A549 (cell line): ENCODE measurements around the gene CTXN2. TPM values are rescaled to one million over a fixed set of nuclear protein-coding genes. Genes with fewer than 3 reads are reported as not detected.

Source experiments
- ATAC-seq, 2 experiments: fragments of 200-7000 bp in 1 of 2; fragments of >200 bp in 1 of 2; cut with Nextera tagmentation in 1 of 2; cut with Tn5 transposase in 1 of 2; 3 replicates each; pipeline versions ENCODE4 v1.8.0 to v1.9.1; 2018 to 2020; ENCODE audit warnings: mild to moderate bottlenecking in 1 of 2, moderate library complexity in 1 of 2
- CTCF ChIA-PET: fragments of 300-600 bp; sonication (Branson Sonifier 250); formaldehyde crosslinking; extraction: SDS; loops from one replicate; lab custom pipeline; 2021; ENCODE audit warnings: antibody characterized with exemption, inconsistent platforms; lab: Yijun Ruan, JAX
- POLR2A ChIA-PET: fragments of 350-600 bp; formaldehyde crosslinking; extraction: SDS; loops from one replicate; lab custom pipeline; 2021; ENCODE audit warnings: antibody characterized with exemption, inconsistent platforms; lab: Yijun Ruan, JAX
- DNase-seq, 2 experiments: peaks; one replicate each; pipeline versions ENCODE4 v3.0.0 to v3.0.0-alpha.2; 2011 to 2016; ENCODE audit warnings: low read depth in 1 of 2, low spot score in 1 of 2
- FAIRE-seq: peaks from 2 replicates; lab custom pipeline; 2011; peaks lifted over from hg19 to GRCh38; lab: Jason Lieb, UNC
- H3K27ac ChIP-seq, 2 experiments: fragments of >200 bp; sonication (Bioruptor Twin); formaldehyde crosslinking; 3 replicates each; pipeline ENCODE4 v1.5.1; 2016 to 2017
- H3K4me1 ChIP-seq: fragments of >200 bp; sonication (Bioruptor Twin); formaldehyde crosslinking; 3 replicates; pipeline ENCODE4 v1.6.1; 2016
- H3K4me2 ChIP-seq: fragments of >200 bp; sonication (Bioruptor Twin); formaldehyde crosslinking; 3 replicates; pipeline ENCODE4 v1.6.1; 2016
- H3K4me3 ChIP-seq: fragments of >200 bp; sonication (Bioruptor Twin); formaldehyde crosslinking; 3 replicates; pipeline ENCODE4 v1.5.1; 2016
- H3K9me3 ChIP-seq: fragments of >200 bp; sonication (Bioruptor Twin); formaldehyde crosslinking; 3 replicates; pipeline ENCODE4 v1.6.1; 2016
- ATOH8 ChIP-seq: fragments of 250-450 bp; sonication (Bioruptor Pico); IDR thresholded peaks from 2 replicates; pipeline ENCODE4 v1.5.0; 2020; ENCODE audit warnings: low read depth, mild to moderate bottlenecking, moderate library complexity
- BCL3 ChIP-seq: fragments of >200 bp; sonication (Bioruptor Twin); formaldehyde crosslinking; IDR thresholded peaks from 3 replicates; pipeline ENCODE4 v1.6.1; 2016
- CBX2 ChIP-seq: fragments of 200-600 bp; sonication (generic); IDR thresholded peaks from 2 replicates; pipeline ENCODE4 v1.6.1; 2016; ENCODE audit warnings: low read depth, mild to moderate bottlenecking, borderline replicate concordance
- CBX8 ChIP-seq: fragments of 200-600 bp; sonication (generic); IDR thresholded peaks from 2 replicates; pipeline ENCODE4 v1.6.1; 2016
- CHD2 ChIP-seq: fragments of 150-350 bp; IDR thresholded peaks from 2 replicates; pipeline ENCODE4 v1.6.1; 2014; ENCODE audit warnings: low read length; ENCODE audit not compliant: partially characterized antibody
- CHD4 ChIP-seq: fragments of 200-600 bp; sonication (generic); IDR thresholded peaks from 2 replicates; pipeline ENCODE4 v1.6.1; 2016; ENCODE audit warnings: antibody characterized with exemption, mild to moderate bottlenecking, borderline replicate concordance
- E2F6 ChIP-seq: IDR thresholded peaks from 2 replicates; pipeline ENCODE4 v1.6.1; 2012; ENCODE audit warnings: low read depth, borderline replicate concordance
- EP300 ChIP-seq, 2 experiments: fragments of >200 bp; sonication (Bioruptor Twin); formaldehyde crosslinking; IDR thresholded peaks; 2 replicates in 1 of 2; 3 replicates in 1 of 2; pipeline ENCODE4 v1.6.1; 2016 to 2017
- HDAC2 ChIP-seq: fragments of 200-600 bp; sonication (generic); IDR thresholded peaks from 2 replicates; pipeline ENCODE4 v1.6.1; 2016
- JUNB ChIP-seq: fragments of >200 bp; sonication (Bioruptor Twin); formaldehyde crosslinking; IDR thresholded peaks from 2 replicates; pipeline ENCODE4 v1.6.1; 2016
- MAFK ChIP-seq: fragments of 450-650 bp; IDR thresholded peaks from 2 replicates; pipeline ENCODE4 v1.6.1; 2014; ENCODE audit not compliant: partially characterized antibody
- NPAS2 ChIP-seq: fragments of 250-450 bp; sonication (Bioruptor Pico); IDR thresholded peaks from 2 replicates; pipeline ENCODE4 v1.8.0; 2022; ENCODE audit warnings: mild to moderate bottlenecking, moderate library complexity, borderline replicate concordance
- NR3C1 ChIP-seq: fragments of >200 bp; sonication (Bioruptor Twin); formaldehyde crosslinking; IDR thresholded peaks from 3 replicates; pipeline ENCODE4 v1.6.1; 2017
- POLR2A ChIP-seq: IDR thresholded peaks from 2 replicates; pipeline ENCODE4 v1.6.1; 2012; ENCODE audit warnings: mild to moderate bottlenecking, low read length
- POLR2AphosphoS2 ChIP-seq: conservative IDR thresholded peaks from 2 replicates; pipeline ENCODE4 v1.6.1; 2012; ENCODE audit warnings: low read length, improper control_type of control experiment, inconsistent platforms
- RAD21 ChIP-seq, 2 experiments: fragments of >200 bp in 1 of 2; sonication (Bioruptor Twin) in 1 of 2; formaldehyde crosslinking in 1 of 2; IDR thresholded peaks in 1 of 2; conservative IDR thresholded peaks in 1 of 2; 2 replicates in 1 of 2; 3 replicates in 1 of 2; pipeline ENCODE4 v1.6.1; 2012 to 2018; ENCODE audit warnings: inconsistent platforms in 1 of 2
- RCOR1 ChIP-seq: fragments of 150-350 bp; IDR thresholded peaks from 2 replicates; pipeline ENCODE4 v1.6.1; 2014; ENCODE audit warnings: antibody characterized with exemption, low read length, low read depth
- RFX5 ChIP-seq: fragments of 450-650 bp; IDR thresholded peaks from 2 replicates; pipeline ENCODE4 v1.7.1; 2014; ENCODE audit warnings: antibody characterized with exemption, mild to moderate bottlenecking, moderate library complexity
- RNF2 ChIP-seq: fragments of 200-600 bp; sonication (generic); IDR thresholded peaks from 2 replicates; pipeline ENCODE4 v1.6.1; 2016; ENCODE audit warnings: low read depth, mild to moderate bottlenecking, antibody characterized with exemption, moderate library complexity, borderline replicate concordance
- SMC3 ChIP-seq: fragments of >200 bp; sonication (Bioruptor Twin); formaldehyde crosslinking; IDR thresholded peaks from 3 replicates; pipeline ENCODE4 v1.6.1; 2018; ENCODE audit warnings: inconsistent platforms
- SREBF2 ChIP-seq: fragments of 450-650 bp; IDR thresholded peaks from 2 replicates; pipeline ENCODE4 v1.6.1; 2014; ENCODE audit warnings: mild to moderate bottlenecking, moderate library complexity
- TFCP2L1 ChIP-seq: fragments of 250-450 bp; sonication (Bioruptor Pico); IDR thresholded peaks from 2 replicates; pipeline ENCODE4 v1.5.0; 2021; ENCODE audit warnings: mild to moderate bottlenecking
- TP53 ChIP-seq: fragments of 250-450 bp; sonication (Bioruptor Pico); IDR thresholded peaks from 2 replicates; pipeline ENCODE4 v1.5.0; 2021; ENCODE audit warnings: mild to moderate bottlenecking, moderate library complexity
- USF2 ChIP-seq: fragments of 450-650 bp; IDR thresholded peaks from 2 replicates; pipeline ENCODE4 v1.6.1; 2014; ENCODE audit warnings: antibody characterized with exemption
- ZFP36 ChIP-seq: fragments of 450-650 bp; IDR thresholded peaks from 2 replicates; pipeline ENCODE4 v1.6.1; 2014; ENCODE audit warnings: borderline replicate concordance; ENCODE audit not compliant: partially characterized antibody
- ZNF302 ChIP-seq: fragments of 250-450 bp; sonication (Bioruptor Pico); IDR thresholded peaks from 2 replicates; pipeline ENCODE4 v1.9.0; 2021; ENCODE audit warnings: inconsistent platforms, mild to moderate bottlenecking, moderate library complexity
- ZSCAN20 ChIP-seq: fragments of 250-450 bp; sonication (Bioruptor Pico); IDR thresholded peaks from 2 replicates; pipeline ENCODE4 v1.8.0; 2022; ENCODE audit warnings: mild to moderate bottlenecking, moderate library complexity
- WGBS: methylation state at CpG from one replicate; pipeline ENCODE4 v1.1.6; 2017; ENCODE audit errors: missing lambda C conversion rate; 5-methylcytosine and 5-hydroxymethylcytosine counted together
- polyA plus RNA-seq, 4 experiments: library from polyadenylated mRNA; depleted of rRNA in 3 of 4; stranded (reverse); fragments of >200 nt; fragmentation: RNase III in 1 of 4; extraction: RNeasy Plus Mini Kit Qiagen cat#74134 plus additional on column Dnase treatment in 1 of 4; gene quantifications; 2 replicates in 3 of 4; 3 replicates in 1 of 4; pipeline ENCODE4 v1.2.3, GENCODE V29; 2011 to 2017
- TF ChIP-seq, protein P1 (sequence below): fragments of 150-350 bp; IDR thresholded peaks from 2 replicates; pipeline ENCODE4 v1.6.1; 2014; ENCODE audit warnings: low read depth, mild to moderate bottlenecking, low read length
- TF ChIP-seq, protein P2 (sequence below): IDR thresholded peaks from 2 replicates; pipeline ENCODE4 v1.6.1; 2012

CTXN2 gene
- polyA plus RNA-seq, 2 of the 4 experiments (the other 2 are of a cell fraction): not detected

DNA sequence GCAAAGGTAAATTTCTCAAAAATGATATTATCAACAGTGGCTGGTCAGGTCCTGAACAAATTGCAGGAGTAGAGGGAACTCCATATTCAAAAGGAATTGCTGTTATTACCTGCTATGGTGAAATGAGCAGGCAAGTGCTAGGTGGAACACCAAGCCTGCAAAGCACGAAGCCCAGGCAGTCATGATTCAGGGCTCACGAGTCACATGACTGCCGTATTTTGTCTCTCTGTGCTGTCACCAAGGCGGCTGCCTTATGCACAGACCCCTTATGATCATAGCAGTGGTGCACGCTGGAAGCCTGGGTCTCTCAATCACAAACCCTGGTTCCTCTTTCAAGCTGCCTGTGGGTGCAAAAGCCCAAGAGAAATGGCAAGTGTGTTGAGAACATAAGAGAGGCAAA lies 39.0 kb downstream of the CTXN2 start:
- Histone ChIP-seq H3K4me3 (no peak overlapping the region), H3K27ac (no peak overlapping the region), H3K9me3 (no peaks in the 10 kb centered on the region), H3K4me1 (no peaks in the 10 kb centered on the region), H3K4me2 (no peak overlapping the region)
- TF ChIP-seq CHD2: no peak
- no peak for TF ChIP-seq NPAS2 (CRISPR knock-in tag)
- no peak for TF ChIP-seq POLR2AphosphoS2
- TF ChIP-seq RNF2: no peak
- TF ChIP-seq POLR2A: no peak
- TF ChIP-seq RCOR1: no peak
- no peak for TF ChIP-seq CBX2
- no peak for TF ChIP-seq RAD21 (conservative IDR thresholded peaks at IDR 0.05 in 1 of 2, IDR thresholded peaks at IDR 0.05 in 1 of 2)
- no peak for TF ChIP-seq NR3C1
- TF ChIP-seq E2F6: no peak
- no peak for TF ChIP-seq USF2
- TF ChIP-seq ZSCAN20: no peak
- TF ChIP-seq ZFP36: no peak
- TF ChIP-seq EP300 (IDR thresholded peaks at IDR 0.05): no peak
- TF ChIP-seq SMC3: no peak
- no peak for TF ChIP-seq TFCP2L1 (CRISPR knock-in tag)
- ChIA-PET CTCF (interaction anchor here (1.0 kb wide), 1 partner anchor 25 kb away, joined by 3 read pairs; no protein-coding TSS in a partner anchor), POLR2A (no interaction called here)
- ATAC-seq (no peak), FAIRE-seq (no peak), DNase-seq (no peak)
- 3% methylated on average over 5 of the region's 5 CpGs for WGBS

DNA sequence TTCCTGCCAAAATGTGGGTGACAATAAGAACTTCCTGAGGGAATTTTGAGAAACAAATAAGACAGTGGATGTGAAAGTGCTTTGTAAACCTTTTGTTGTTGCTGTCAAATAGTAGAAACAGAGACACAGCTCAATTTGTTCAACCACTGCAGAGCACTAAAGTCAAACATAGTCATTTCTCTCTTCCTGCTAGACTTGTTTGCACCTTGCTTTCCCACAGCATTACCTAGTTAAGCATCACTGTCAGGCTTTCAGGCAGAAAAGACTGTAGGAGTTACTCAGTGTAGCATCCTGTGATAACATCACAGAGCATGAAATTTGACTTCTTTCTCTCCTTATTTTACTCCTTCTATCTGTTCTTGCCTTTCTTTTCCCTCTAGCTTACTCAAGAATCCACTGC lies 41.8 kb downstream of the CTXN2 start:
- Histone ChIP-seq H3K4me3 (no peak overlapping the region), H3K27ac (no peak overlapping the region), H3K4me2 (no peak overlapping the region), H3K9me3 (no peaks in the 10 kb centered on the region), H3K4me1 (no peaks in the 10 kb centered on the region)
- CTCF ChIA-PET: no interaction called here
- no peak for FAIRE-seq
- POLR2A ChIA-PET: no interaction called here
- no peak for ATAC-seq
- no peak for DNase-seq
- TF ChIP-seq SREBF2 (no peak), RFX5 (no peak), BCL3 (no peak), POLR2A (no peak), RAD21 (conservative IDR thresholded peaks at IDR 0.05 in 1 of 2, IDR thresholded peaks at IDR 0.05 in 1 of 2) (no peak), CHD2 (no peak), ZSCAN20 (no peak), MAFK (no peak), NPAS2 (CRISPR knock-in tag) (no peak), ZNF302 (CRISPR knock-in tag) (no peak), ATOH8 (CRISPR knock-in tag) (no peak), RNF2 (no peak), TP53 (CRISPR knock-in tag) (no peak), CHD4 (no peak), CBX8 (no peak), E2F6 (no peak), JUNB (no peak), HDAC2 (no peak)
- TF ChIP-seq, protein P1, sequence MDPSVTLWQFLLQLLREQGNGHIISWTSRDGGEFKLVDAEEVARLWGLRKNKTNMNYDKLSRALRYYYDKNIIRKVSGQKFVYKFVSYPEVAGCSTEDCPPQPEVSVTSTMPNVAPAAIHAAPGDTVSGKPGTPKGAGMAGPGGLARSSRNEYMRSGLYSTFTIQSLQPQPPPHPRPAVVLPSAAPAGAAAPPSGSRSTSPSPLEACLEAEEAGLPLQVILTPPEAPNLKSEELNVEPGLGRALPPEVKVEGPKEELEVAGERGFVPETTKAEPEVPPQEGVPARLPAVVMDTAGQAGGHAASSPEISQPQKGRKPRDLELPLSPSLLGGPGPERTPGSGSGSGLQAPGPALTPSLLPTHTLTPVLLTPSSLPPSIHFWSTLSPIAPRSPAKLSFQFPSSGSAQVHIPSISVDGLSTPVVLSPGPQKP: no peak
- TF ChIP-seq, protein P2, sequence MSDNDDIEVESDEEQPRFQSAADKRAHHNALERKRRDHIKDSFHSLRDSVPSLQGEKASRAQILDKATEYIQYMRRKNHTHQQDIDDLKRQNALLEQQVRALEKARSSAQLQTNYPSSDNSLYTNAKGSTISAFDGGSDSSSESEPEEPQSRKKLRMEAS: no peak
